Sciatic nerve (tissue), 2 donors: ENCODE data around the gene KRTAP4-16. TPM values are rescaled to one million over a fixed set of nuclear protein-coding genes. Genes with fewer than 3 reads are reported as not detected.
"Not testable (repeated sequence)": the region's sequence is repeated elsewhere in the genome, so short reads cannot be mapped to it uniquely, and the experiment has no call there.

Source experiments
- ATAC-seq: fragments of 200-7000 bp; cut with Tn5 transposase; one replicate; pipeline ENCODE4 v1.9.1; 2020; ENCODE audit warnings: mild to moderate bottlenecking, moderate library complexity
- DNase-seq: peaks from one replicate; pipeline ENCODE4 v3.0.0-alpha.2; 2020; ENCODE audit warnings: low spot score
- intact Hi-C: fragments of 100-400 bp; cut with DNase I; formaldehyde crosslinking; loops from one replicate; pipeline ENCODE4 v1.14.2; 2022
- total RNA-seq: library from RNA; stranded (reverse); fragmentation: NEBNext Ultra II Directional; extraction: Animal tissue kit (Norgen Biotek cat#: 25700); gene quantifications from one replicate; pipeline ENCODE4 v1.2.1, GENCODE V29; 2021
- donor health status: DM: no; HTN: no; CAD: no.
- donor health status: DM: no; HTN: no; CAD: no.

Gene KRTAP4-16
- total RNA-seq, 1 donor from 2014 or later: not detected

DNA sequence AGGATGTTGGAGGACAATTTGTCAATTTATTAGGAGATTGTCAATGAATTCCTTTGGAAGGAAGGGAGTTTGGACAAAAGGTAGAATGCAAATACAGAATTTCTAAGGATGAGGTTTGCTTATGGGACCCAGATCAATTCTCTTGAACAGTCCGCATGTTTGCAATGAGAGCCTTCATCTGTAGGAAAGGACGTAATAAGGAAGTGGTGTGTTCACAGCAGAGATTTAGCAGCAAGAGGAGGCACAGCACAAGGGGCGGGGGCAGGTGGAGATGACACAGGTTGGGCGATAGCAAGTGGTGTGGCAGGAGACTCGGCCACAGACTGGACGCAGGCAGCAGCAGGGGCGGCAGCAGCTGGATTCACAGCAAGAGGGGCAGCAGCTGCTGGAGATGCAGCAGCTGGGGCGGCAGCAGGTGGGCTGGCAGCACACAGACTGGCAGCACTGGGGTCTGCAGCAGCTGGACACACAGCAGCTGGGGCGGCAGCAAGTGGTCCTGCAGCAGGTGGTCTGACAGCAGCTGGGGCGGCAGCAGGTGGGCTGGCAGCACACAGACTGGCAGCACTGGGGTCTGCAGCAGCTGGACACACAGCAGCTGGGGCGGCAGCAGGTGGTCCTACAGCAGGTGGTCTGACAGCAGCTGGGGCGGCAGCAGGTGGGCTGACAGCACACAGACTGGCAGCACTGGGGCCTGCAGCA, 21.4 kb upstream of the KRTAP4-16 start:
- intact Hi-C loops, ATAC-seq, DNase-seq: not testable (repeated sequence)

DNA sequence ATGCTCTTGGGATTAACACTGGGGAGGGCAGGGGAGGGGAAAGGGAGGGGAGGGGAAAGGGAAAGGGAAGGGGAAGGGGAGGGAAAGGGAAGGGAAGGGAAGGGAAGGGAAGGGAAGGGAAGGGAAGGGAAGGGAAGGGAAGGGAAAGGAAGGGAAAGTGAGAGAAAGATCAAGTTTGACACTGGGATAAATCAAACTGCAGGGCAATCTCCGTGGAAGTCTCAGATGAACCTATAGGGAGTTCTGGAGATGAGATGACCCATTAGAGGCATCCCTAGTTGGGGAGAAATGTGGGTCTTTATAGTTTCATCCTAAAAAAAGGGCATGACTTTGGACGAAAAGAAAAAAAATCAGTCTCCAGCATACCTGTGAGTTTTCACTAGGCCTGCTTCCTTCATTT, 19.7 kb upstream of the KRTAP4-16 start:
- DNase-seq: no peak
- no peak for ATAC-seq
- intact Hi-C loops: no loop called here

DNA sequence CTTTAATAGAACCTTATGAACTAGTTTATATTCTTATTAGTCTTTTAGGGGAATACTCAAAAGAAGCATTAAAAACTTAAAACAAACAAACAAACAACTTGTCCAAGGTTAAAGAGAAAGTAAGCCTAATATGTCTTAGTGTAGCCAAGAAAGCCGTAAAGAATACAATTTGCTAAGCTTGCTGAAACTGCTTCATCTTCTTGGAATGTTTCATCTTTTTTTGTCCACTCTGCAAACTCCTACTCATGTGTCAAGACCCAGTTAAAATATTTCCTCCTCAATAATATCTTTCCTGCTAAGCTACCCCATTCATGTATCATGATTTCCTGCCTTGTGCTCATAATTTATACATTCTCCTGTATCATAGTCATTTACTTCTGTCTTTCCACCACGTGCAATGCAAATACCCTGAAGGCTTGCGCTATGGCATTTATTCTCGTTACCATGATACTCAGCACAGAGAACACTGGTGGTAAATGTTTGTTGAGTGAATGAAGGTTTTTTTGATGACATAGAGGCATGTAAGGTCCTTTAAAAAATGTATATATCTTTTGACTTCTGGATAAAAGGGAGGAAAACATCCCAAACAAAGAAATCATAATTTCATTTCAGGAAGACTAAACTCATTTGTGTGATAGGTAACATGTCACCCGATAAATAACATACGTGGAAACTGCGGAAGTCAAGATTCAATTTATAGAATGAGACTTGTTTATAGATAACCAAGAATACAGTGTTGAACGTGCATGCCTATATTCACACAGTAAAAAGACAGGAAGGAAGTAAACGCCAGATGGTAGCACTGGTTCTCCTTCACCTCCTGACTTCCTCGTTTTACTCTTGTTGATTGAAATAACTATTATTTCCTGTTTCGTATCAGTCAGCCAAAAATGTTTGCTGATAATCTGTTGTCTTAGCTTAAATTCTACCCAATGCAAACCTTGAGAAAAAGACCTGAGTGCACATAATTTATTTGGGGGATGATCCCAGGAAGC, 18.0 kb upstream of the KRTAP4-16 start:
- DNase-seq, intact Hi-C loops: not testable (repeated sequence)

DNA sequence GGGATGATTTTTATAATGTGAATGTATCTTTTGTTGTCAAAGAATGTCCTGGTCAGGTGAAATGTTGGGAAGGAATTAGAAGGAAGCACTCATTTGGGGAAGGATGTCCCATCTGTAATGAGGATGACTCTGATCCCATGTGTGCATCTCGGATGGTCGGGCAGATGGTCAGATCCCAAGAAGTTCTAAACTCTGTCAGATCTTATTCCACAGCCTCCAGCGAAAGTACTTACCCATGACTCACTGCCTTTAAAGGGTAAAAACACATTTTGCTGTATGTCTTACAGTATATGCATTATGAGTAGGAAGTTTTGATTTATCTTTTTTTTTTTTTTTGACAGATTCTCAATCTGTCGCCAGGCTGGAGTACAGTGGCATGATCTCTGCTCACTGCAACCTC, 16.7 kb upstream of the KRTAP4-16 start:
- ATAC-seq (no peak), DNase-seq (no peak)
- intact Hi-C loops: no loop called here

More for the DNA sequence above, 18.0 kb upstream of the KRTAP4-16 start:
- not testable (repeated sequence) for ATAC-seq

DNA sequence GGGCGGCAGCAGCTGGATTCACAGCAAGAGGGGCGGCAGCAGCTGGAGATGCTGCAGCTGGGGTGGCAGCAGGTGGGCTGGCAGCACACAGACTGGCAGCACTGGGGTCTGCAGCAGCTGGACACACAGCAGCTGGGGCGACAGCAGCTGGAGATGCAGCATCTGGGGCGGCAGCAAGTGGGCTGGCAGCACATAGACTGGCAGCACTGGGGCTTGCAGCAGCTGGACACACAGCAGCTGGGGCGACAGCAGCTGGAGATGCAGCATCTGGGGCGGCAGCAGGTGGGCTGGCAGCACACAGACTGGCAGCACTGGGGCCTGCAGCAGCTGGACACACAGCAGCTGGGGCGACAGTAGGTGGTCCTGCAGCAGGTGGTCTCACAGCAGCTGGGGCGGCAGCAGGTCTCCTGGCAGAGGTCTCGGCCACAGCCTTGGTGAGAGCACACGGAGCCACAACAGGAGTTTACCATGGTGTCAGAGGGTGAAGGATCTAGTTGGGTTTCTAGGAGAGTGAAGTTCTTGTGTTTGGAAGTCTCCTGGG, 15.9 kb upstream of the KRTAP4-16 start, which contains the start of gene KRTAP4-11:
Gene KRTAP4-11 (minus strand): TSS at position 528 of the 541 bp plus-strand sequence. CDS start 58 bp downstream, at position 470.
- intact Hi-C loops: not testable (repeated sequence)

DNA sequence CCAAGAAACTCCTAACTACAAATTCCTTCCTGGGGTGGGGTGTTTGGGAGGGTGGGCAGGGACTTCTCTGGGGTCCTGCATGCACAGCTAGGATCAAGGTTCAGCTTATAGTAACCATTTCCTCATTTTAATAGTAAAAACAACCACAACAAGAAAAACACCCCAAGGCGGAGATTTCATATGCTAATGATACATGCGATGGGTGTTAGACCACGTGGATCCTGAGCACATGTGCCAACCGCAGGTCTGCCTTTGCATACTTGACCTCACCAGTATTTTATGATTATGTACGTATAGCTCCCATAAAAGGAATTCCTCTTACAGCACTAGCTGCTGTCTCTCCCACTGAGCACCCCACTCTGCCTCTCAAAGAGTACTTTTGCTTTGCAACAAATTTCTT, 14.3 kb upstream of the KRTAP4-16 start:
- intact Hi-C loops: no loop called here
- DNase-seq: no peak
- ATAC-seq: no peak

More for the DNA sequence above, 15.9 kb upstream of the KRTAP4-16 start, which contains the start of gene KRTAP4-11:
- not testable (repeated sequence) for ATAC-seq, DNase-seq

DNA sequence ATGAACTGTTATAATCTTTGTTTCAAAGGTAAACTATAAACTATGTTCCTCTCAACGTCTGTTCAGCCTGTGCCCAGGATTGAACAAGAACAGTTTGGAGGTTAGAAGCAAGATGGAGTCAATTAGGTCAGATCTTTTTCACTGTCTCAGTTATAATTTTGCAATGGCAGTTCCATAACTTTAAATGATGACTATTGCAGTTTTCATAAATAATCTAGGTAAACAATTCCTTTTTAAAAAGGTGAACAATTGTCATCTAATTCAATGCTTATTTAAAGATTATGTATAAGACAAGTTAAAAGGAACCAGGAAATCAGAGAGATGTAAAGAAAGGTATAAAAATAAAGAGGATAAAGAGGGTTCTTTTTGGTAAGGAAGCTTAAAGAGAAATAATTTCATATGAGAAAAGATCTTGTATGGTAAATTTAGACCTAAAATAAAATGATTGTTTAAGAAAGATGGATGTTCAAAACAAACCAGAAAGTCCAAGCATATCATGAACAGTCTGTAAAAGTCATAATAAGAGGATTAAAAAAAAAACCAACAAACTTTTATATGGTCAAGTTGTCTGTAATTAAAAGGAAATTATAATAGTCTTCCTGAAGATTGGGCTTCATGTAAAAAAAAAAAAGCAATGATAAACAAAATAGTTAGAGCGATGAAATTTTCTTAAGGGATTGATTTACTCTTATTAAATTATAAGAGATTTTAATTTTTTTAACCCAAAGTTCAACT, 9.3 kb upstream of the KRTAP4-16 start:
- intact Hi-C loops: no loop called here
- ATAC-seq (no peak), DNase-seq (no peak)

DNA sequence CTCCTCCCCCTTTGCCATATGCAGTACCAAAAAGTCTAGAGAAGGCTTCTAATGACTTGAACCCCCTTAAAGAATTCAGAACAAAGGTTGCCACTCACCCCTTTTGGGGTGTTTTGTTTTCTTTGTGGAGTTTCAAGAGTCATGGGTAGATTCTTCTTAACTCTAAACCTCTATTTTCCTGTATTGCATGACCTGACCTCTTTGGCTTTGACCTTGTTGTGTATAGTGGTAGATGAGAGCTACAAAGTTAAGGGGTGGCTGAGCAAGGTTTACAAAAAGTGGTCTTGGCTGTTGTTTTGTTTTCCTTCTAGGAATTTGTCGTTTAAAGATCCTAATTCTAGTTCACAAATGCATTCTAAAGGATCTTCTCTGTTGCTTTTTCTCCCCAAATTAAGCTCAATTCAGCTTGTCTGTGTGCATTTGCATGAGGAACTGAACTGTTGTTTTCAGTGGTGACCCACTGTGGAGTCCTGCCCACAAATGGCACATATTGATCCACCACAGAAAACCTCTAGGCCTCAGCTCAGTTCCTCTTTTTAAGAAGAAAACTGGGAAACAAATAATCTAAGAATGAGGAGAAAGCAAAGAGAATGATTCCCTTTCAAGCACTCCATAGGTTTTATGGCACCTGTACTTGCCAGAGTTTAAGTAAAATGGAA, 6.8 kb upstream of the KRTAP4-16 start:
- DNase-seq, ATAC-seq, intact Hi-C loops: not testable (repeated sequence)

DNA sequence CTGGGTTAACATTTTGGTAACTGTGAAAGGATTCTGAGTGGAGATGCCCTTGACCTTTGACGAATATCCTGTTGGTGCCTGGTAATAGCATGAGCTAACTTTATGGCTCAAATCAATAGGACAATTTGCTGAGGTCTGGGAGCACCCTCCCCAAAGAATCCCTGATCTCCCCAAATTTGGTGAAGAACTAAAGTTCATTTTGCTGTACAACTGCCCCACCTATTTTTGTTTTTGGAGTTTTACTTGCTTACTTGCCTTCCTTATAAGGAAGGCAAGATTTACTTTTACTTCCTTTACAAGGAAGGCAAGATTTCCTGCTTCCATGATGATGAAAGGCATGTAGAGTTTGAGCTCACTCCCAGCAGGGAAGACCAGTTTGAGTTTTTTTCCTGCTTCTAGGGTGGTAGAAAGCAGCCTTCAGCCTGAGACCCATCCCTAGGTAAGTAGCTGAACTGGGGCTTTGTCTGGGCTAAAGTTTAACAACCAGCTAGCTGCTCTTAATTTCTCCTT, 6.0 kb upstream of the KRTAP4-16 start:
- intact Hi-C loops: no loop called here
- no peak for DNase-seq

DNA sequence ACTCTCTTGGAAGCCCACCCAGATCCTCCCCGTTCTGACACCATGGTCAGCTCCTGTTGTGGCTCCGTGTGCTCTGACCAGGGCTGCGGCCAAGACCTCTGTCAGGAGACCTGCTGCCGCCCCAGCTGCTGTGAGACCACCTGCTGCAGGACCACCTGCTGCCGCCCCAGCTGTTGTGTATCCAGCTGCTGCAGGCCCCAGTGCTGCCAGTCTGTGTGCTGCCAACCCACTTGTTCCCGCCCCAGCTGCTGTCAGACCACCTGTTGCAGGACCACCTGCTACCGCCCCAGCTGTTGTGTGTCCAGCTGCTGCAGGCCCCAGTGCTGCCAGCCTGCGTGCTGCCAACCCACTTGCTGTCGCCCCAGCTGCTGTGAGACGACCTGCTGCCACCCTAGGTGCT, 3.3 kb upstream of the KRTAP4-16 start, which contains the start of gene KRTAP4-9:
Gene KRTAP4-9 (plus strand): TSS at position 43 of the 400 bp plus-strand sequence. CDS start 0 bp downstream, at position 43.
- ATAC-seq, intact Hi-C loops, DNase-seq: not testable (repeated sequence)

More for the DNA sequence above, 6.0 kb upstream of the KRTAP4-16 start:
- no peak for ATAC-seq

DNA sequence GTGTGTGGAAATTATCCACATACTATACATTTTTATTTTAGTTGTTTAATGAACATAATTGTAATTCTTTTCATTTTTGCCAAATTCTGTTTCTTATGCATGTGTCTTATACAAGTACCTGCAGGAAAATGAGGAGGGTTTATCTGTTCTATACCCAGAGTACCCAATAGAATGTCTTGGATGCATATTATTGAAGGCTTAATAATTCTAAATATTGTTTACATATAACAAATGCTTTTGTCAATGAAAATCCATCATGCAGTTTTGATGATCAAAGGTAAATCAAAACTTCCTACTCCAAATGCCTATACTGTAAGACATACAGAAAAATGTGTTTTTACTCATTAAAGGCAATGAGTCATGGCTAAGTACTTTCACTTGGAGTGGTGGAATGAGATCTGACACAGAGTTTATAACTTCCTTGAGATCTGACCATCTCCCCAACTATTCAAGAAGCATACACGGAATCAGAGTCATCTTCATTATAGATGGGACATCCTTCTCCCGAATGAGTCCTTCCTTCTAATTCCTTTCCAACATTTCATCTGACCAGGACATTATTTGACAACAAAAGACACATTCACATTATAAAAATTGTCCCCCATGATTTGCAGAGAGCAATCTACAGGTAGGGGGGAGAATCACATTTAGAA, 2.5 kb upstream of the KRTAP4-16 start:
- ATAC-seq, DNase-seq, intact Hi-C loops: not testable (repeated sequence)

DNA sequence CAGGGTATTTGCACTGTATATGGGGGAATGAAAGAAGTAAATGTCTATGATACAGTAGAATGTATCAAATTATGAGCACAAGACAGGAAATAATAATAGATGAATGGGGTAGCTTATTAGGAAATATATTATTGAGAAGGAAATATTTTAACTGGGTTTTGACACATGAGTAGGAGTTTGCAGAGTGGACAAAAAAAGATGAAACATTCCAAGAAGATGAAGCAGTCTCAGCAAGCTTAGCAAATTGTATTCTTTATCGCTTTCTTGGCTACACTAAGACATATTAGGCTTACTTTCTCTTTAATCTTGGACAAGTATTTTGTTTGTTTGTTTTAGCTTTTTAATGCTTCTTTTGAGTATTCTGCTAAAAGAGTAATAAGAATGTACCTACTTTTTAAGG, 1.9 kb upstream of the KRTAP4-16 start:
- intact Hi-C loops: no loop called here
- no peak for DNase-seq
- ATAC-seq: no peak

DNA sequence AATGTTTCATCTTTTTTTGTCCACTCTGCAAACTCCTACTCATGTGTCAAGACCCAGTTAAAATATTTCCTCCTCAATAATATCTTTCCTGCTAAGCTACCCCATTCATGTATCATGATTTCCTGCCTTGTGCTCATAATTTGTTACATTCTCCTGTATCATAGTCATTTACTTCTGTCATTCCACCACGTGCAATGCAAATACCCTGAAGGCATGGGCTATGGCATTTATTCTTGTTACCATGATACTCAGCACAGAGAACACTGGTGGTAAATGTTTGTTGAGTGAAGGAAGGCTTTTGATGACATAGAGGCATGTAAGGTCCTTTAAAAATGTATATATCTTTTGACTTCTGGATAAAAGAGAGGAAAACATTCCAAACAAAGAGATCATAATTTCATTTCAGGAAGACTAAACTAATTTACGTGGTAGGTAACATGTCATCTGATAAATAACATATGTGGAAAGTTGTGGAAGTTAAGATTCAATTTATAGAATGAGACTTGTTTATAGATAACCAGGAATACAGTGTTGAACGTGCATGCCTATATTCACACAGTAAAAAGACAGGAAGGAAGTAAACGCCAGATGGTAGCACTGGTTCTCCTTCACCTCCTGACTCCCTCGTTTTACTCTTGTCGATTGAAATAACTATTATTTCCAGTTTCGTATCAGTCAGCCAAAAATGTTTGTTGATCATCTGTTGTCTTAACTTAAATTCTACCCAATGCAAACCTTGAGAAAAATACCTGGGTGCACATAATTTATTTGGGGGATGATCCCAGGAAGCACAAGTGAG, 2.1 kb downstream of the KRTAP4-16 start:
- DNase-seq, ATAC-seq, intact Hi-C loops: not testable (repeated sequence)

DNA sequence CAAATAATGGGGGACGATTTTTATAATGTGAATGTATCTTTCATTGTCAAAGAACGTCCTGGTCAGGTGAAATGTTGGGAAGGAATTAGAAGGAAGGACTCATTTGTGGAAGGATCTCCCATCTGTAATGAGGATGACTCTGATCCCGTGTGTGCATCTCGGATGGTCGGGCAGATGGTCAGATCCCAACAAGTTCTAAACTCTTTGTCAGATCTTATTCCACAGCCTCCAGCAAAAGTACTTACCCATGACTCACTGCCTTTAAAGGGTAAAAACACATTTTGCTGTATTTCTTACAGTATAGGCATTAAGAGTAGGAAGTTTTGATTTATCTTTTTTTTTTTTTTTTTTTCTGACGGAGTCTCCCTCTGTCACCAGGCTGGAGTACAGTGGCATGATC, 3.5 kb downstream of the KRTAP4-16 start:
- intact Hi-C loops: no loop called here
- DNase-seq: no peak
- ATAC-seq: no peak

DNA sequence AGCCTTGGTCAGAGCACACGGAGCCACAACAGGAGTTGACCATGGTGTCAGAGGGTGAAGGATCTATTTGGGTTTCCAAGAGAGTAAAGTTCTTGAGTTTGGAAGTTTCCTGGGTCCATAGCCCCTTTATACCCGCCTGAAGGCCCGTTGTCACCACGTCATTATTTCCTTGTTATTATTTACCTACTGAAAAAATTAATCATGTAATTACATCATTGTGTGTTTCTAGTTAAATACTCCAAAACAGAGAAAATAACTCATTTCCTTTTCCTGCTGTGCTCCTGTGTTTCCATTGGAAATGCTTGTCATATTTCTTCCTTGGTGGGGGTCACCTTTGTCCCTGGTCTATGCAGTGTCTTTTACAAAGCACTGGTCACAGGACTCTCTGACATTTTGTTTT, 4.0 kb downstream of the KRTAP4-16 start, which contains the start of gene KRTAP4-8:
Gene KRTAP4-8 (minus strand): TSS at position 101 of the 400 bp plus-strand sequence. CDS start 58 bp downstream, at position 43.
- no peak for ATAC-seq

DNA sequence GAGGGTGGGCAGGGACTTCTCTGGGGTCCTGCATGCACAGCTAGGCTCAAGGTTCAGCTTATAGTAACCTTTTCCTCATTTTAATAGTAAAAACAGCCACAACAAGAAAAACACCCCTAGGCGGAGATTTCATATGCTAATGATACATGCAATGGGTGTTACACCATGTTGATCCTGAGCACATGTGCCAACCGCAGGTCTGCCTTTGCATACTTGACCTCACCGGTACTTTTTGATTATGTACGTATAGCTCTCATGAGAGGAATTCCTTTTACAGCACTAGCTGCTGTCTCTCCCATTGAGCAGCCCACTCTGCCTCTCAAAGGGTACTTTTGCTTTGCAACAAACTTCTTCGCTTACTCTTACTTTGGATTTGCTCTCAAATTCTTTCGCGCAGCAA, 6.0 kb downstream of the KRTAP4-16 start:
- intact Hi-C loops: no loop called here
- no peak for DNase-seq
- ATAC-seq: no peak

More for the DNA sequence above, 4.0 kb downstream of the KRTAP4-16 start, which contains the start of gene KRTAP4-8:
- DNase-seq: no peak
- intact Hi-C loops: no loop called here
